Testis (tissue), 2 donors: ENCODE data around the gene PRELID1.

ENCODE experiments used
- CTCF ChIP-seq, 3 experiments: fragments of 450-650 bp in 2 of 3; fragments of 200-600 bp in 1 of 3; sonication (generic) in 1 of 3; IDR thresholded peaks; one replicate each; pipeline ENCODE4 v1.5.1; 2016 to 2019; ENCODE audit warnings: antibody characterized with exemption in 3 of 3, mild to moderate bottlenecking in 2 of 3, moderate library complexity in 1 of 3
- POLR2A ChIP-seq: fragments of 450-650 bp; IDR thresholded peaks from one replicate; pipeline ENCODE4 v1.6.1; 2017; ENCODE audit warnings: antibody characterized with exemption, mild to moderate bottlenecking, moderate library complexity

- TF ChIP-seq CTCF (IDR thresholded peaks at IDR 0.05) (no peak), POLR2A (no peak)
Measured at GRCh38 chr5:177269232-177269895, 34.2 kb upstream of the PRELID1 start.
